Karpas-422 (cell line): Measurements from ENCODE around the gene ZNF35. TPM values are rescaled to one million over a fixed set of nuclear protein-coding genes. Genes with fewer than 3 reads are reported as not detected.

Experiments
- DNase-seq: peaks from one replicate; pipeline ENCODE4 v3.0.0-alpha.2; 2015
- H2AFZ ChIP-seq: fragments of 200-600 bp; sonication (generic); 2 replicates; pipeline ENCODE4 v1.6.1; 2014; ENCODE audit warnings: antibody characterized with exemption, low read length, mixed read lengths
- H3K27ac ChIP-seq: fragments of 200-600 bp; sonication (generic); 2 replicates; pipeline ENCODE4 v1.5.1; 2014; ENCODE audit warnings: mild to moderate bottlenecking, low read length, moderate library complexity
- H3K27me3 ChIP-seq: fragments of 200-600 bp; sonication (generic); 2 replicates; pipeline ENCODE4 v1.6.1; 2014; ENCODE audit warnings: low read length, mixed read lengths
- H3K36me3 ChIP-seq: fragments of 200-600 bp; sonication (generic); 2 replicates; pipeline ENCODE4 v1.6.1; 2014; ENCODE audit warnings: low read length, mixed read lengths; ENCODE audit not compliant: insufficient read depth
- H3K4me1 ChIP-seq: fragments of 200-600 bp; sonication (generic); 2 replicates; pipeline ENCODE4 v1.6.1; 2014; ENCODE audit warnings: mild to moderate bottlenecking, low read length, mixed read lengths
- H3K4me2 ChIP-seq: fragments of 200-600 bp; sonication (generic); 2 replicates; pipeline ENCODE4 v1.6.1; 2014; ENCODE audit warnings: low read length, low read depth, mild to moderate bottlenecking; ENCODE audit not compliant: poor library complexity, severe bottlenecking
- H3K4me3 ChIP-seq: fragments of 200-600 bp; sonication (generic); 2 replicates; pipeline ENCODE4 v1.5.1; 2014; ENCODE audit warnings: mild to moderate bottlenecking, antibody characterized with exemption, low read length, mixed read lengths
- H3K79me2 ChIP-seq: fragments of 200-600 bp; sonication (generic); 2 replicates; pipeline ENCODE4 v1.6.1; 2014; ENCODE audit warnings: mild to moderate bottlenecking, low read length, mixed read lengths
- H3K9ac ChIP-seq: fragments of 200-600 bp; sonication (generic); 2 replicates; pipeline ENCODE4 v1.6.0; 2014; ENCODE audit warnings: low read length
- H3K9me2 ChIP-seq: fragments of 200-600 bp; sonication (generic), shearing (Covaris generic); replicated peaks from 2 replicates; pipeline ENCODE4 v1.6.0; 2014; ENCODE audit warnings: mild to moderate bottlenecking, low read length, moderate library complexity; ENCODE audit not compliant: insufficient read depth
- H3K9me3 ChIP-seq: fragments of 300-700, 200-600 bp; sonication (generic); 2 replicates; pipeline ENCODE4 v1.6.1; 2014; ENCODE audit warnings: low read length, mixed read lengths
- H4K20me1 ChIP-seq: fragments of 200-600 bp; sonication (generic); 2 replicates; pipeline ENCODE4 v1.6.1; 2014; ENCODE audit warnings: mild to moderate bottlenecking, antibody characterized with exemption, low read length, low read depth; ENCODE audit not compliant: insufficient read depth
- total RNA-seq: library from RNA; depleted of rRNA; stranded (reverse); fragments of >200 nt; shearing (Covaris generic); gene quantifications from 2 replicates; pipeline ENCODE4 v1.2.3, GENCODE V29; 2014; ENCODE audit warnings: low replicate concordance

Gene ZNF35
- total RNA-seq, 1 experiment from 2014 or later: 7.2 TPM

GRCh38 chr3:44647771-44648170, 761 bp upstream of the ZNF35 start:
- Histone ChIP-seq H3K27me3 (no peaks in the 10 kb centered on the region), H2AFZ (no peak overlapping the region), H3K27ac (no peak overlapping the region), H3K9ac (peak overlapping the region; percentile 76; the same call in 1 of the 2 replicates), H3K4me3 (peak overlapping the region; percentile 79), H4K20me1 (no peaks in the 10 kb centered on the region), H3K4me2 (peak overlapping the region; percentile 65), H3K79me2 (peaks cover 26% of the 10 kb centered on the region), H3K9me3 (peaks cover 11% of the 10 kb centered on the region), H3K9me2 (no peaks in the 10 kb centered on the region), H3K36me3 (peaks cover 47% of the 10 kb centered on the region), H3K4me1 (peaks cover 3% of the 10 kb centered on the region; the same call in 1 of the 2 replicates)
- DNase-seq: no peak

GRCh38 chr3:44649709-44650108, 1.2 kb downstream of the ZNF35 start:
- Histone ChIP-seq H4K20me1 (no peaks in the 10 kb centered on the region), H3K4me3 (no peak overlapping the region), H2AFZ (no peak overlapping the region), H3K9me2 (no peaks in the 10 kb centered on the region), H3K4me2 (peak overlapping the region; percentile 65), H3K36me3 (peaks cover 54% of the 10 kb centered on the region), H3K9me3 (peaks cover 3% of the 10 kb centered on the region; the same call in 1 of the 2 replicates), H3K27me3 (no peaks in the 10 kb centered on the region), H3K4me1 (peaks cover 3% of the 10 kb centered on the region; the same call in 1 of the 2 replicates), H3K27ac (no peak overlapping the region), H3K79me2 (peaks cover 26% of the 10 kb centered on the region), H3K9ac (no peak overlapping the region)
- DNase-seq: no peak

GRCh38 chr3:44654039-44654438, 5.5 kb downstream of the ZNF35 start:
- Histone ChIP-seq H3K4me2 (no peak overlapping the region), H3K4me1 (no peaks in the 10 kb centered on the region), H3K4me3 (no peak overlapping the region), H2AFZ (no peak overlapping the region), H3K79me2 (peaks cover 19% of the 10 kb centered on the region), H3K27ac (no peak overlapping the region), H3K36me3 (peaks cover 84% of the 10 kb centered on the region), H3K9me3 (peaks cover 8% of the 10 kb centered on the region), H3K9me2 (no peaks in the 10 kb centered on the region), H4K20me1 (no peaks in the 10 kb centered on the region), H3K9ac (no peak overlapping the region), H3K27me3 (no peaks in the 10 kb centered on the region)
- DNase-seq: no peak

- no peaks in the 10 kb centered on the region for H3K4me1 ChIP-seq
- no peaks in the 10 kb centered on the region for H3K27me3 ChIP-seq
- H3K9me3 ChIP-seq: peaks cover 13% of the 10 kb centered on the region
- H3K79me2 ChIP-seq: 0 out of 2 replicates have a peak, but pooled peaks cover 3% of the 10 kb centered on the region
- no peaks in the 10 kb centered on the region for H3K9me2 ChIP-seq
- peaks cover 66% of the 10 kb centered on the region for H3K36me3 ChIP-seq
- no peak overlapping the region for H3K27ac ChIP-seq
- no peak for DNase-seq
- no peak overlapping the region for H3K4me3 ChIP-seq
- no peaks in the 10 kb centered on the region for H4K20me1 ChIP-seq
- no peak overlapping the region for H3K9ac ChIP-seq
- no peak overlapping the region for H2AFZ ChIP-seq
- no peak overlapping the region for H3K4me2 ChIP-seq
These were observed 10.5 kb downstream of the ZNF35 start for GRCh38 chr3:44659015-44659414.

- Histone ChIP-seq H3K36me3 (peaks cover 62% of the 10 kb centered on the region), H3K27ac (no peak overlapping the region), H3K79me2 (0 out of 2 replicates have a peak, but pooled peaks cover 3% of the 10 kb centered on the region), H3K9me3 (peaks cover 13% of the 10 kb centered on the region), H3K27me3 (no peaks in the 10 kb centered on the region), H3K9ac (no peak overlapping the region), H3K9me2 (no peaks in the 10 kb centered on the region), H2AFZ (no peak overlapping the region), H3K4me3 (no peak overlapping the region), H3K4me1 (no peaks in the 10 kb centered on the region), H4K20me1 (no peaks in the 10 kb centered on the region), H3K4me2 (no peak overlapping the region)
- no peak for DNase-seq
These were observed 10.9 kb downstream of the ZNF35 start for GRCh38 chr3:44659434-44659833.

GRCh38 chr3:44661189-44661588, 12.7 kb downstream of the ZNF35 start:
- no peaks in the 10 kb centered on the region for H3K27me3 ChIP-seq
- peaks cover 8% of the 10 kb centered on the region; the same call in 1 of the 2 replicates for H3K9me3 ChIP-seq
- H2AFZ ChIP-seq: no peak overlapping the region
- no peak overlapping the region for H3K9ac ChIP-seq
- no peaks in the 10 kb centered on the region for H3K4me1 ChIP-seq
- H3K4me2 ChIP-seq: no peak overlapping the region
- H3K79me2 ChIP-seq: no peaks in the 10 kb centered on the region
- no peak overlapping the region for H3K4me3 ChIP-seq
- peaks cover 51% of the 10 kb centered on the region for H3K36me3 ChIP-seq
- DNase-seq: no peak
- no peak overlapping the region for H3K27ac ChIP-seq
- H3K9me2 ChIP-seq: no peaks in the 10 kb centered on the region
- H4K20me1 ChIP-seq: no peaks in the 10 kb centered on the region

GRCh38 chr3:44665173-44665572, 16.6 kb downstream of the ZNF35 start:
- Histone ChIP-seq H3K9me3 (peaks cover 3% of the 10 kb centered on the region; the same call in 1 of the 2 replicates), H4K20me1 (no peaks in the 10 kb centered on the region), H3K4me2 (no peak overlapping the region), H3K27ac (no peak overlapping the region), H3K9ac (no peak overlapping the region), H2AFZ (no peak overlapping the region), H3K4me1 (no peaks in the 10 kb centered on the region), H3K9me2 (no peaks in the 10 kb centered on the region), H3K4me3 (no peak overlapping the region), H3K36me3 (peaks cover 13% of the 10 kb centered on the region), H3K27me3 (no peaks in the 10 kb centered on the region), H3K79me2 (no peaks in the 10 kb centered on the region)
- DNase-seq: no peak

- DNase-seq: no peak
- H3K9ac ChIP-seq: no peak overlapping the region
- H3K36me3 ChIP-seq: peaks cover 4% of the 10 kb centered on the region
- no peaks in the 10 kb centered on the region for H3K9me3 ChIP-seq
- H3K4me2 ChIP-seq: no peak overlapping the region
- H3K4me3 ChIP-seq: no peak overlapping the region
- H3K27ac ChIP-seq: no peak overlapping the region
- no peaks in the 10 kb centered on the region for H3K27me3 ChIP-seq
- no peaks in the 10 kb centered on the region for H3K79me2 ChIP-seq
- H4K20me1 ChIP-seq: no peaks in the 10 kb centered on the region
- no peaks in the 10 kb centered on the region for H3K4me1 ChIP-seq
- H3K9me2 ChIP-seq: no peaks in the 10 kb centered on the region
- no peak overlapping the region for H2AFZ ChIP-seq
These were observed 17.8 kb downstream of the ZNF35 start for GRCh38 chr3:44666346-44666745.
